ENCODE results near the gene BST2.

DNA sequence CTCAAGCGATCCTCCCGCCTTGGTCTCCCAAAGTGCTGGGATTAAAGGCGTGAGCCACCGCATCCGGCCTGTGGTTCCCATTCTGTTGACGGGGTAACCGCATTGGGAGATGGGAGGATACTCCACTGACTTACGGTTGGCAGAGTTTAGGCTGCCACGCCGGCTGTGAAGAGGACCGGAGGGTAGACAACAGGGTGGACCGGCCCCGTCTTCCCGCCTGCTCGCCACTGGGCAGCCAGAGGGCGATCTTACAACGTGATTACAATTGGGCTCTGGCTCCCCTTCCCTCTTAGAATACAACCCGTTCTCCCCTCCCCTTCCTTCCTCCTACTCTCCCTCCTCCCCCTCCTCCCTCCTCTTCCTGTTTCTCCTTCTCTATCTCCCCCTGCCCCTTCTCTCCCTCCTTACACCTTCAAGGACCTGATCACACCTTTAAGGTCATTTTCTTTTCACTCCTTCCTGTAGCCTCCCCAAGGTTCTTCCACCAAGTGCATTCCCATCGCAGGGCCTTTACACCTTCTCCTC lies 10.5 kb downstream of the BST2 start:
- TF ChIP-seq, protein P1, sequence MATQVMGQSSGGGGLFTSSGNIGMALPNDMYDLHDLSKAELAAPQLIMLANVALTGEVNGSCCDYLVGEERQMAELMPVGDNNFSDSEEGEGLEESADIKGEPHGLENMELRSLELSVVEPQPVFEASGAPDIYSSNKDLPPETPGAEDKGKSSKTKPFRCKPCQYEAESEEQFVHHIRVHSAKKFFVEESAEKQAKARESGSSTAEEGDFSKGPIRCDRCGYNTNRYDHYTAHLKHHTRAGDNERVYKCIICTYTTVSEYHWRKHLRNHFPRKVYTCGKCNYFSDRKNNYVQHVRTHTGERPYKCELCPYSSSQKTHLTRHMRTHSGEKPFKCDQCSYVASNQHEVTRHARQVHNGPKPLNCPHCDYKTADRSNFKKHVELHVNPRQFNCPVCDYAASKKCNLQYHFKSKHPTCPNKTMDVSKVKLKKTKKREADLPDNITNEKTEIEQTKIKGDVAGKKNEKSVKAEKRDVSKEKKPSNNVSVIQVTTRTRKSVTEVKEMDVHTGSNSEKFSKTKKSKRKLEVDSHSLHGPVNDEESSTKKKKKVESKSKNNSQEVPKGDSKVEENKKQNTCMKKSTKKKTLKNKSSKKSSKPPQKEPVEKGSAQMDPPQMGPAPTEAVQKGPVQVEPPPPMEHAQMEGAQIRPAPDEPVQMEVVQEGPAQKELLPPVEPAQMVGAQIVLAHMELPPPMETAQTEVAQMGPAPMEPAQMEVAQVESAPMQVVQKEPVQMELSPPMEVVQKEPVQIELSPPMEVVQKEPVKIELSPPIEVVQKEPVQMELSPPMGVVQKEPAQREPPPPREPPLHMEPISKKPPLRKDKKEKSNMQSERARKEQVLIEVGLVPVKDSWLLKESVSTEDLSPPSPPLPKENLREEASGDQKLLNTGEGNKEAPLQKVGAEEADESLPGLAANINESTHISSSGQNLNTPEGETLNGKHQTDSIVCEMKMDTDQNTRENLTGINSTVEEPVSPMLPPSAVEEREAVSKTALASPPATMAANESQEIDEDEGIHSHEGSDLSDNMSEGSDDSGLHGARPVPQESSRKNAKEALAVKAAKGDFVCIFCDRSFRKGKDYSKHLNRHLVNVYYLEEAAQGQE (IDR thresholded peaks at IDR 0.05; ENCODE audit: low read depth) = no peak
- no peak for TF ChIP-seq TEAD4 (IDR thresholded peaks at IDR 0.05)
- no peak for TF ChIP-seq EP300 (IDR thresholded peaks at IDR 0.05; ENCODE audit: borderline replicate concordance)
- TF ChIP-seq RAD21 (IDR thresholded peaks at IDR 0.05; ENCODE audit: low read depth) = peak; percentile 76
- TF ChIP-seq CREB1 (IDR thresholded peaks at IDR 0.05; ENCODE audit: low read depth) = no peak
- TF ChIP-seq ZBTB7A (IDR thresholded peaks at IDR 0.05; ENCODE audit: low read depth) = no peak
- TF ChIP-seq TAF1 (IDR thresholded peaks at IDR 0.05; ENCODE audit: low read depth) = no peak
- TF ChIP-seq CEBPB (IDR thresholded peaks at IDR 0.05) = no peak
- TF ChIP-seq TCF12 (IDR thresholded peaks at IDR 0.05; ENCODE audit: low read depth) = no peak
- no peak for TF ChIP-seq NFIC (IDR thresholded peaks at IDR 0.05)
- TF ChIP-seq, protein P2, sequence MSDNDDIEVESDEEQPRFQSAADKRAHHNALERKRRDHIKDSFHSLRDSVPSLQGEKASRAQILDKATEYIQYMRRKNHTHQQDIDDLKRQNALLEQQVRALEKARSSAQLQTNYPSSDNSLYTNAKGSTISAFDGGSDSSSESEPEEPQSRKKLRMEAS (IDR thresholded peaks at IDR 0.05) = no peak
- TF ChIP-seq FOXM1 (IDR thresholded peaks at IDR 0.05; ENCODE audit: borderline replicate concordance, low read depth) = no peak
- TF ChIP-seq, protein P3, sequence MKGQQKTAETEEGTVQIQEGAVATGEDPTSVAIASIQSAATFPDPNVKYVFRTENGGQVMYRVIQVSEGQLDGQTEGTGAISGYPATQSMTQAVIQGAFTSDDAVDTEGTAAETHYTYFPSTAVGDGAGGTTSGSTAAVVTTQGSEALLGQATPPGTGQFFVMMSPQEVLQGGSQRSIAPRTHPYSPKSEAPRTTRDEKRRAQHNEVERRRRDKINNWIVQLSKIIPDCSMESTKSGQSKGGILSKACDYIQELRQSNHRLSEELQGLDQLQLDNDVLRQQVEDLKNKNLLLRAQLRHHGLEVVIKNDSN (IDR thresholded peaks at IDR 0.05) = no peak
